GM19467 (cell line): ENCODE measurements around the gene ASIC2.
"Not testable (repeated sequence)": the region's sequence is repeated elsewhere in the genome, so short reads cannot be mapped to it uniquely, and the experiment has no call there.

Experiments used
- ATAC-seq: cut with Tn5 transposase; IDR thresholded peaks from one replicate; pipeline ENCODE4 v1.9.1; 2021; ENCODE audit warnings: mild to moderate bottlenecking, moderate library complexity; ENCODE audit not compliant: unreplicated experiment

ASIC2 gene

DNA sequence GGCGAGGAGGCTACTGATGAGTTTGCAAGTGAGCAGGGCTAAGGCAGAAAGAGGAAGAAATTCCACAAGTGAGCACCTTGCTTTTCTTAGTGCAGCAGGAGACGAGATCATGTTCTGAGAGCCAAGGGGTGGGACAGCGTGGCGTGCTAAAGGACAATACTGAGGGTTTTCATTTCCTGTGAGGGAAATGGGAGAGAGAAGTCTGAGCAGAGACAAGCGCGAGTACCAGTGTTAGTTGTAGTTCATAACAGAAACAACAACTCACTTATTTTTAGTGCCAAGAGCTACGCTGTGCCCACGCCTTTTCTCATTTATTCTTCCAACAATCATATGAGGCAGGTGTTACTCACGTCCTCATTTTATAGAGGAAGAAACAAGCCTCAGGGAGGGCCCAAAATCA is 299.1 kb downstream of the ASIC2 start:
- no peak for ATAC-seq

GRCh38 chr17:32992321-32993033 is 300.6 kb downstream of the ASIC2 start:
- ATAC-seq = no peak

GRCh38 chr17:32988481-32989101 is 304.5 kb downstream of the ASIC2 start:
- ATAC-seq = no peak

DNA sequence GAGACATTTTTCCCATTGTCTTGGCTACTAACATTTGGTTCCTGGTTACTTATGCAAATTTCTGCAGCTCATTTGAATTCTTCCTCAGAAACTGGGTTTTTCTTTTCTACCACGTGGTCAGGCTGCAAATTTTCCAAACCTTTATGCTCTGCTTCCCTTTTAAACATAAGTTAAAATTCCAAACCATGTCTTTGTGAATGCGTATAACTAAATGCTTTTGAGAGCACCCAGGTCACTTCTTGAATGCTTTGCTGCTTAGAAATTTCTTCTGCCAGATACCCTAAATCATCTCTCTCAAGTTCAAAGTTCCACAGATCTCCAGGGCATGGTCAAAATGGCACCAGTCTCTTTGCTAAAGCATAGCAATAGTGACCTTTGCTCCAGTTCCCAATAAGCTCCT is 305.2 kb downstream of the ASIC2 start:
- ATAC-seq = not testable (repeated sequence)

DNA sequence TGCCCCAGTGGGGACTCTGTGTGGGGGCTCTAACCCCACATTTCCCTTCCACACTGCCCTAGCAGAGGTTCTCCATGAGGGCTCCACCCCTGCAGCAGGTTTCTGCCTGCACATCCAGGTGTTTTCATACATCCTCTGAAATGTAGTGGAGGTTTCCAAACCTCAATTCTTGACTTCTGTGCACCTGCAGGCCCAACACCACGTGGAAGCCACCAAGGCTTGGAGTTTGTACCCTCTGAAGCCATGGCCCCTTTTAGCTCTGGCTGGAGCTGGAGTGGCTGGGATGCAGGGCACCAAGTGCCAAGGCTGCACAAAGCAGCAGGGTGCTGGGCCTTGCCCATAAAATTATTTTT is 305.7 kb downstream of the ASIC2 start:
- not testable (repeated sequence) for ATAC-seq

DNA sequence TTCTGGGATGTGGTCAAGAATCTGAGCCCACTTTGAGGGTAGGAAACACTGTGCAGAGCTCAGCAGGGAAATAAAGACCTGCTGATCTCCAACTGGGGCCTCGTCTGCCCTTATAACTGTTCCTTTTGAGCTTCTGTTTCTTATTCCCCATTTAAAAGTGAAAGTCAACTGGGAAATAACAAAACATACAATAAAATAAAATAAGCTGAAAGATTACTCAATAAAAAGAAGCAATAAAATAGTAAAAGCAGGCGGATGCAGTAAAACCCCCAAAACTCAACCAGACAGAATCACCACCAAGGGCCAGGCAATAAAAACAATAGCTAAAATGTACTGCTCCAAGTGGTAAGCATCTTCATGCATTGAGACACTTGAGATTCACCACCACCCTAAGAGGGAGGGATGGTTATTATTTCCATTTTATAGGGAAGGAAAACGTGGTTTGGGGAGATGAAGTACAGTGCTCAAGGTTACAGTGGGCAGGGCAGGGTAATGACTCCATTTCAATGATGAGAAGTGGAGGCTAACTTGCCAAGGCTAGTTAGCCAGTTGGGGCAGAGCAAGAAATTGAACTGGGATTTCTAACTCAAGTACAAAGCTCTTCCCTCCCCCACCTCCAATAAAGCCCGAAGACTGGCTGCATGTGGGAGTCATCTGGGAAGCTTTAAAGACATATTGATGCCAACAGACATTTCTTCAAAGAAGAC is 307.9 kb downstream of the ASIC2 start:
- ATAC-seq = no peak

GRCh38 chr17:32981611-32982010 is 311.5 kb downstream of the ASIC2 start:
- ATAC-seq = not testable (repeated sequence)

GRCh38 chr17:32980230-32980629 is 312.9 kb downstream of the ASIC2 start:
- ATAC-seq = no peak

GRCh38 chr17:32976605-32977004 is 316.5 kb downstream of the ASIC2 start:
- ATAC-seq = no peak

- ATAC-seq = no peak
Observed at GRCh38 chr17:32976131-32976530, 317.0 kb downstream of the ASIC2 start.

DNA sequence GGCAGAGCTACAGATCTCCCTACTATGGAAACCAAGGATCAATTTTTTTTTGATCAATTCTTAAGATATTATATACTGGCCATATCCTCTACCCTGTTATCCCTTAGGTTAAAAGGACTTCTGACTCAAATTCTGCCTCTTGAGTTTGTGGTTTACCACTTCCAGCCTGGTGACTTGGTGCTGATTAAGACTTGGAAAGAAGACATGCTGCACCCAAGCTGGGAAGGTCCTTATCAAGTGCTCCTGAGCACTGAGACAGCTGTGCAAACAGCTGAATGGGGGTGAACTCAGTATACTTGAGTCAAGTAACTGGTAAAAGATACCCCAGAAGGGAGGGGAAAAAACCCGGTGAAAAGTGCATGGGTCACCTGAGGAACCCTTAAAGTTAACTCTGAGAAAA is 321.9 kb downstream of the ASIC2 start:
- ATAC-seq = no peak

- no peak for ATAC-seq
Observed at GRCh38 chr17:32970281-32970680, 322.8 kb downstream of the ASIC2 start.

GRCh38 chr17:32969231-32969630 is 323.9 kb downstream of the ASIC2 start:
- not testable (repeated sequence) for ATAC-seq

DNA sequence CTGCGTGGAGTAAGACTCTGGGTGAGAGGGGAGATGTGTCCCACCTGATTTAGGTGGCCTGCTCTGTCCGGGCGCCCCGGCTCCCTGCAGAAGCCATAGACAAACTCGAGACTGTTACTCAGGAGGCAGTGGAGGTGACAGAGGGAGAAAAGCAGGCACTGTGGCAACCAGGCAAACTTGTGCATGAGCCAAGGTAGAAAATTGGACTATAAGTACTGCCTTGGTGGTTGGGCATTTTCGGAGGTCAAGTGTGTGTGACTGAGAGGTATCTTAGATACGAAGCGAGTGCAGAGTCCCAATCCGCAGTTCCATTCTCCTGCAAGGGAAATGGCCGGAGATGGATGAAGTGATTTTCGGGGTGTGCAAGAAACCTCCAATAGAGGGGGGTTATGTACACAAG is 328.6 kb downstream of the ASIC2 start:
- no peak for ATAC-seq
